HG03064 (cell line): ENCODE data around the gene TRMO.
"Not testable (repeated sequence)": the region's sequence is repeated elsewhere in the genome, so short reads cannot be mapped to it uniquely, and the experiment has no call there.

Source experiments
- ATAC-seq: cut with Tn5 transposase; IDR thresholded peaks from one replicate; pipeline ENCODE4 v1.9.1; 2021; ENCODE audit warnings: low read depth; ENCODE audit not compliant: unreplicated experiment

TRMO gene

GRCh38 chr9:97921959-97922724, at the start of gene TRMO:
Gene TRMO, minus strand, starts transcription at chr9:97922500. Its CDS starts 7 bp downstream, at chr9:97922493.
- ATAC-seq, result peak; percentile 75

GRCh38 chr9:97970165-97970564, 47.9 kb upstream of the TRMO start:
- no peak for ATAC-seq

- no peak for ATAC-seq
These were observed 46.7 kb upstream of the TRMO start for GRCh38 chr9:97969014-97969413.

- ATAC-seq, result no peak
These were observed 44.2 kb upstream of the TRMO start for GRCh38 chr9:97966493-97966892.

GRCh38 chr9:97964901-97965300, 42.6 kb upstream of the TRMO start:
- no peak for ATAC-seq

GRCh38 chr9:97963232-97963631, 40.9 kb upstream of the TRMO start:
- no peak for ATAC-seq

- ATAC-seq, result no peak
These were observed 40.3 kb upstream of the TRMO start for GRCh38 chr9:97962575-97962974.

GRCh38 chr9:97962136-97962535, 39.8 kb upstream of the TRMO start:
- no peak for ATAC-seq

- ATAC-seq, result no peak
These were observed 39.1 kb upstream of the TRMO start for GRCh38 chr9:97961361-97961760.

GRCh38 chr9:97960678-97961328, 38.5 kb upstream of the TRMO start:
- ATAC-seq, result not testable (repeated sequence)

GRCh38 chr9:97959585-97959984, 37.3 kb upstream of the TRMO start:
- no peak for ATAC-seq

- no peak for ATAC-seq
These were observed 36.7 kb upstream of the TRMO start for GRCh38 chr9:97958812-97959511.

- ATAC-seq, result no peak
These were observed 34.0 kb upstream of the TRMO start for GRCh38 chr9:97956331-97956730.

- no peak for ATAC-seq
These were observed 32.3 kb upstream of the TRMO start for GRCh38 chr9:97954550-97954989.

- not testable (repeated sequence) for ATAC-seq
These were observed 28.6 kb upstream of the TRMO start for GRCh38 chr9:97950873-97951272.

GRCh38 chr9:97947094-97947493, 24.8 kb upstream of the TRMO start:
- not testable (repeated sequence) for ATAC-seq

- ATAC-seq, result not testable (repeated sequence)
These were observed 23.2 kb upstream of the TRMO start for GRCh38 chr9:97945470-97945869.

GRCh38 chr9:97944612-97945011, 22.3 kb upstream of the TRMO start:
- ATAC-seq, result no peak

- no peak for ATAC-seq
These were observed 21.1 kb upstream of the TRMO start for GRCh38 chr9:97943308-97943855.

- ATAC-seq, result no peak
These were observed 19.0 kb upstream of the TRMO start for GRCh38 chr9:97941323-97941722.

GRCh38 chr9:97940741-97941140, 18.4 kb upstream of the TRMO start:
- no peak for ATAC-seq
